DMS153 (cell line): ENCODE data around the gene ANAPC2.

Experiments used
- DNase-seq: peaks from one replicate; lab custom pipeline; 2025; lab: John Stamatoyannopoulos, UW

Gene ANAPC2

DNA sequence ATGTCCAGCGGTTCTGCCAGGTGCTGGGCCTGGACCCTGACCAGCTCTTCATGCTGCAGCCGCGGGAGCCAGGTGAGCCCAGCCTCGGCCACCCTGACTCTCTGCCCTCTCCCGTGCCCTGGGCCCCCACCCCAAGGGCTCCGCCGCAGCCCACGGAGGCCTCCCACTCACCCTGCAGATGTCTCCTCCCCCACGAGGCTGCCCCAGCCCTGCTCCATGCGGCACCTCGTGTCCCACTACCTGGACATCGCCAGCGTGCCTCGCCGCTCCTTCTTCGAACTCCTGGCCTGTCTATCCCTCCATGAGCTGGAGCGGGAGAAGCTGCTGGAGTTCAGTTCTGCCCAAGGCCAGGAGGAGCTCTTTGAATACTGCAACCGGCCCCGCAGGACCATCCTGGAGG lies 26.3 kb upstream of the ANAPC2 start:
- no peak for DNase-seq

DNA sequence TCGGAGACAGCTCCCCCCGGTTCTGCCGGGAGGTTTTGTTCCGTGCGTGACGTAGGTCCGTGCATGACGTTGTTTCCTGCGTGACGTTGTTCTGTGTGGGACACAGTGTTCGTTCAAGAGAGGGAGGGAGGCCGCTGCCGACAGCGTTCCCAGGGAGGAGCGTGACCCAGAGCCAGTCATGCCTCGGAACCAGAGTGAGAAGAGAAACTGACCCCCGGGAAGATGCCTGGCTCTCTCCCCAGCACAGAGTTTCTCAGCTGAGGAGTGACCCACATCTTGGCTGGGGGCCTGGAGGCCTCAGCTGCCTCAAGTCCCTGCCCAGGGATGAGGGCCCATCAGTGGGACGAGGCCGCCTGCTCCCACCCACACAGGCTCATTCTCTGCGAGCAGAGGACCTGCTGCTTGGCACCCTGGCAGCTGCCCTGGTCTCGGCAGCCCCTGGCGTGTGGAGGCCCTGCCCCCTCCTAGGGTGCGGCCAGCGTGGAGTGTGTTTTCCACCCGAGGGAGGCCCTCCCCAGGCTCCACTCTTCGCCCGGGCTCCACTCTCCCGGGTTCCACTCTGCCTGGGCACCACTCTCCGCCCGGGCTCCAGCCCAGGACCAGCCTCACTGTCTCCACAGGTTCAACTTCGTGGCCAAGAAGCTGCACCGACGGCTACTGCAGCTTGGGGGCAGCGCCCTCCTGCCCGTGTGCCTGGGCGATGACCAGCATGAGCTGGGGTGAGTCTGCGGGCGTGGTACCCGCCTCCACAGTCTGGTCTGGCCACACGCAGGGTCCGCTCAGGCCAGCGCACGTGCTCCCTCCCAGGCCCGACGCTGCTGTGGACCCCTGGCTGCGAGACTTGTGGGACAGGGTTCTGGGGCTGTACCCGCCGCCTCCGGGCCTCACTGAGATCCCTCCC lies 25.1 kb upstream of the ANAPC2 start:
- DNase-seq, result no peak

DNA sequence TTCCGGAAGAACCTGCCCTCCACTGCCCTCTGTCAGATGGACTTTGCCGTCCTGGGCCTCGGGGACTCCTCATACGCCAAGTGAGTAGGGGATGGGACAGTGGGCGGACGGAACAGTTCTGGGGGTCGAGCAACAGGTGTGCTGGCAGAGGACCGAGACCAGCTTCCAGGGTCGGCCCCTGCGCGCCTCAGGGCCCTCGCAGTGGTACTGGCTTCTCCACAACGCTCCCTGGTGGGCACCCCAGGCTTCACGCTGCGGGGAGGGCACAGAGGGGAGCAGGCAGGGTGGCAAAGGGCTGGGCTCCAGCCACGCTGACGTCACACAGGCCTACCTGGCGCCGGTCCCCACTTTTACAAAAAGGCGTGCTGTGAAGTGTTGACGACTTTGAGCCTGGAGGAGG lies 24.2 kb upstream of the ANAPC2 start:
- no peak for DNase-seq

DNA sequence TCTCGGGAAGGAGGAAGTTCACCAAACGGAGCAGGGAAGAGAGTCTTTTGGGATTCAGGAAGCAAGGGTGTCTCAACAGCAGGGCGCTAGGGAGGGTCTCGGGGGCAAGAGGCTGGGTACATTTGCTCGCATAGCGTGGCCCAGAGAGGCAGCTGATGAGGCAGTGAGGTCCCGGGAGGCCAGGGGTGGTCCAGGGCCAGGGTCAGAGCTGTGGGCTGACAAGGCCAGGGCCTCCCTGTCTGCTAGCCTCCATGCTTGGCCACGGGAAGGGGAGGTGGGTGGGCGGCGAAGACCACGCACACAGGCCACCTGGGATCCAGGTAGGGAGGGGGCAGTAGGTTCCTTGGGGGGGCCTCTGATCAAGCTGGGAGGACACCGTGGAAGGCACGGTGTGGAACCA lies 23.2 kb upstream of the ANAPC2 start:
- no peak for DNase-seq

DNA sequence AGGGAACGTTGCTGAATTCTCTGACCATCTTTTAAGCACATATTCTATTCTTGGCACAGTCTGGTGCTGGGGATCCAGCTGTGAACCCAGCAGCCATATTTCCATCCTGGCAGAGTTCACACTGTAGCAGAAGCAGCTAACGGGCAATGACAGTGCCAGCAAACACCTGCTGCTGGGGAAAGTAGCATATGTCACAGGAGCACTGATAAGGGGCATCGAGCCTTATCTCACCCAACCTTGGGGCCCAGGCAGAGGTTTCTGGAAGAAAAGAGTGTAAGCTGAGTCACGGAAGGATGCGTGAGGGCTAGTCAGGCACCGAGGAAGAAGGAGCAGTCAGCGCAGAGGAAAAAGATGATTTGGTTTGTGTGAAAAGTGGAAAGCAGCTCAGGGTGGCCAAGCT lies 18.2 kb upstream of the ANAPC2 start:
- DNase-seq, result no peak

DNA sequence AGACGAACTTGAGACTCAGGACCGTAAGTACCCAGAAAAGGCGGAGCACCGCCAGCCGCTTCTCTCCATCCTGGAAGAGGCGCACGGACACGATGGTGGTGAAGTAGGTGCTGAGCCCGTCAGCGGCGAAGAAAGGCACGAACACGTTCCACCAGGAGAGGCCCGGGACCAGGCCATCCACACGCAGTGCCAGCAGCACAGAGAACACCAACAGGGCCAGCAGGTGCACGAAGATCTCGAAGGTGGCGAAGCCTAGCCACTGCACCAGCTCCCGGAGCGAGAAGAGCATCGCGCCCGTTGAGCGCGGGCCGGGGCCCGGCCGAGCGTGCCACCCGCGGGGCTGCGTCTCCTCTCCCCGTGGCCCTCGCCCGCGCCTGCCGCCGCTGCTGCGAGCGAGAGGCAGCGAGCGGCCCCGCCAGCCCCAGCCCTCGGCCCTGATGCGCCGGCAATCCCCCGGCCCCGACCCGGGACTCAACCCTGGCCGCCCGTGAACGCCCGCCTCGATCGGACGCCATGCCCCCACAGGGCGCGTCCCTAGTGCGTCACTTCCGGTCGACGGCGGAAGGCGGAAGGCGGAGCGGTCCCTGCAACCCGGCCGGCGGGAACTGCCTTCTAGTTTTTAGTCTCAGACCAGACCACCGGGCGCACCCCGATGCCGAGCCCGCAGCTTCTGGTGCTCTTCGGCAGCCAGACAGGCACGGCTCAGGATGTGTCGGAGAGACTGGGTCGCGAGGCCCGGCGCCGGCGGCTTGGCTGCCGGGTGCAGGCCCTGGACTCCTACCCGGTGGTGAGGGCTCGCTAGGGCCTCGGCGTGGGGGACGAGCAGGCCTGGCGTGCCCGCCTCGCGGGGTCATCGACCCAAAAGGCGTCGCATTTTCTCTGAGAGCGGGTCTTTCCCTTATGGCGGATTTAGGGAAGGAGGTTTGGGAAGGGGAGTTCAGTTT lies 17.0 kb upstream of the ANAPC2 start, which contains the start of the genes NDOR1 and TMEM203:
NDOR1 (plus strand) TSS at position 575 of the 944 bp plus-strand sequence; CDS start at position 653, 78 bp downstream.
TMEM203 (minus strand) TSS at position 523 of the 944 bp plus-strand sequence; CDS start at position 289, 234 bp downstream.
- no peak for DNase-seq

DNA sequence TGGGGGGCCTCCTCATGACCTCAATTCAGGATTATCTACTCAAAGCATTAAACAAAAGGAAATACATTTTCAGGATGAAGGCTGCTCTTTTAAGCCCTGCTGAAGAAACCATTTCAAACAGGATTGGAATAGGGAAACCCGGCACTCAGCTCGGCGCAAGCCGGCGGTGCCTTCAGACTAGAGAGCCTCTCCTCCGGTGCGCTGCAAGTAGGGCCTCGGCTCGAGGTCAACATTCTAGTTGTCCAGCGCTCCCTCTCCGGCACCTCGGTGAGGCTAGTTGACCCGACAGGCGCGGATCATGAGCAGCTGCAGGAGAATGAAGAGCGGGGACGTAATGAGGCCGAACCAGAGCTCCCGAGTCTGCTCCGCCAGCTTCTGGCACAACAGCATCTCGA lies 16.4 kb upstream of the ANAPC2 start:
- no peak for DNase-seq

DNA sequence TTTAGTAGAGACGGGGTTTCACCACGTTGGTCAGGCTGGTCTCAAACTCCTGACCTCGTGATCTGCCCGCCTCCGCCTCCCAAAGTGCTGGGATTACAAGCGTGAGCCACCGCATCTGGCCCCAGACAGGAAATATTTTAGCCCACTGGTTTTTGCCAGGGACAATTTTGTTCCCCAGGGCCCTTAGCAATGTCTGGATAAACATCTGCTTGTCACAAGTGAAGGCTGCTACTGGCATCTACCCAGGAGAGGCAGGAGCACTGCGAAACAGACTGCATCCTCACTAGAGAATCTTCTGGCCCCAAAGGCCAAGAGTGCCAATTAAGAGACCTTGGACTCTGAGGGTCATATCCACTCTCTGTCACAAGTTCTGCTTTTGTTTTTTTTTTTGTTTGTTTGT lies 14.6 kb upstream of the ANAPC2 start:
- DNase-seq, result no peak

DNA sequence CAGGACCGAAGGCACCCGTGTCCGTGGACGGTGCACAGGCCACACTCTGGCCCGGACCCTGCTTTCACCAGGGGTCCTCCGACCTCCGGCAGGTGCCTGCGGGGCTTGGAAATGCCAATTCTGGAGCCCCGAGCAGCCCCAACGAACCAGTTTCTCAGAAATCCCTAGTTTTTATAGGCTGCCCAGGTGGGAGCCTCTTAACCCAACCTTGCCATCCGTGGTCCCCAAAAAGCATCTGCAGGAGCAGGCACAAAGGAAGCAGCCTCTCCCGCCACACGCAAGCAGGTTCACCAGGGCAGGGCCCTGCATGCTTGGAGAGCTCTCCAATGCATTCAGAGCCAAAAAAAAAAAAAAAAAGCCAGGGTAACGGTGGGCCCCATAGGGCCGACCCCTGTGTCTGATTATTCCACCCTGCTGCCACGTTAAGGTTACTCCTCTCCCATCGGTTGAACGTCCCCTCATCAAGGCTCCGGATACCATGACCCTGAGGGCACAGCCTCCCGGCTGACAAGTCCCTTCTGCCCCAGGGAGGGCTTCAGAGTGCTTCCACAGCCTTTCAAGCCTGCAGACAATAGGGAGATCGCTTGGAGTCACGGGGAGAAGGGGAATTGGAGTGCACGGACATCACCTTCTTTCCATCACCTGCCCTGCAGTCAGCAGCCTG lies 13.0 kb upstream of the ANAPC2 start:
- no peak for DNase-seq

DNA sequence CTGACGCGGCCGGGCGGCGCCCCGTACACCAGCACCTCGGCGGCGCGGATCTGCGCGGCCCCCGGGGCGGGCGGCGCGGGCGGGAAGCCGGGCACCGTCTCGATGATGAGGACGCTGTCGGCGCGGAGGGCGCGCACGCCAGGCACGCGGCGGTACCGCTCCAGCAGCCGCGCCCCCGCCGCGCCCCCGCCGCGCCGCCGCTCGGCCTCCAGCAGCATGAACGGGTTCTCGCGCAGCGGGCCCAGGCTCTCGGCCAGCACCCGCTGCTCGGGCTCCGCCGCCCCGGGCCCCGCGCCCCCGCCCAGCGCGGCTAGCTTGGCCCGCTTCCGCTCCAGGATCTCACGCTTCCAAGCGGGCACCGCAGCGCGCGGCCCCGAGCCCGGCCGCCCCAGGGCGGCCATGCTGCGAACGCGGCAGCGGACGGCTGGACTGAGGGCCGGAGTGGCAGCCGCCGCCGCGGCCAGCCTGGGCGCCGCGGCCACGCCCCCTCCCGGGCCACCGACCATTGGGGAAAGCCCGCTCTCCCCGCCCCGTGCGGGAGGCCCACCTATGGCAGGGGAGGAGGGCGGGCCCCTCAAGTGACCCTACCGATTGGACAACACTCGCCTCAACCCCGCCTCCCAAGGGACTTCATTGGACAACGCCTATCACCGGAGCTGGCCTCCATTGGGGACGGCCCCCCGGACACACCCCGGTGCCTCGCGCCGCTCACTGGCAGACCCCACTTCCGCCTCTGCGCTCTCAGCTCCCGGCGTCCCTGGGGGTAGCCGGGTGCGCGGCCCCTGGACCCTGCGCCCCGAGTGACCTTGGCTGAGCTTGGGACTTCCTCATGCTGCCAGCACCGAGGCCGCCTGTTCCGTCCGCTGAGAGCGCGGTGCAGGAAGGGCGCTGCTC lies 12.2 kb upstream of the ANAPC2 start, which contains the start of gene TPRN:
TPRN (minus strand) TSS at position 431 of the 894 bp plus-strand sequence; CDS start at position 401, 30 bp downstream.
- DNase-seq, result peak; percentile 98

DNA sequence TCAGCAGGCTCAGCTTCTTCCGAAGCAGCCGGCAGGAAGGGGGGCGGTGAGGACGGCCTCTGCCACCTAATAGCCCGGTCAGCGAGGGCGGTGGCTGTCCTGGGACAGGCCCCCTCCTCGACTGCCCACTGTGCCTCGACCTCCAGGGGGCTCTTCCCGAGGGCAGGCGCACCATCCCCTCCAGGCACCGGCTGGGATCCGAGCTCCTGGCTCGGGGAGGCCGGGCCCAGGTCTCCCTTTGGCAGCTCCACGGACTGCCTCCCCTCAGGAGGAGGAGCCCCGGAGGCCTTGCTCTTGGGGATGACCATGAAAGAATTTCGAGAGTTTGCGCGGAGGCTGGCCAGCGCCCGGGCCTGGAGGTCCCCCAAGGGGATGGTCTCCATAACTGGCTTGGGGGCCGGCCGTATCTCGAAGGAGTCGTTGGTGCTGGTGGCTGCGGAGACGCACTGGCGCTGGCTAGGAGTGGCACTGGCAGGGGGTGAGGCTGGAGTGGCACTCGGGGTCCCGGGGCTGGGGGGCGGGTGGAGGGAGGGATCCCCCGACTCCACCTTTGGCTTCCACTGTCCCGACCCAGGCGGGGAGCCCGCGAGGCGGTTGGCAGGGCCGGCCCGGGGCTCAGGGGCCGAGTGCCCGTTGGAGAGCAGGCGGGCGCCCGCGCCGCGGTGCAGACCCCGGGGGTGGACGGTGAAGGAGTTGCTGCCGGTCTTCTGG lies 11.2 kb upstream of the ANAPC2 start:
- no peak for DNase-seq

DNA sequence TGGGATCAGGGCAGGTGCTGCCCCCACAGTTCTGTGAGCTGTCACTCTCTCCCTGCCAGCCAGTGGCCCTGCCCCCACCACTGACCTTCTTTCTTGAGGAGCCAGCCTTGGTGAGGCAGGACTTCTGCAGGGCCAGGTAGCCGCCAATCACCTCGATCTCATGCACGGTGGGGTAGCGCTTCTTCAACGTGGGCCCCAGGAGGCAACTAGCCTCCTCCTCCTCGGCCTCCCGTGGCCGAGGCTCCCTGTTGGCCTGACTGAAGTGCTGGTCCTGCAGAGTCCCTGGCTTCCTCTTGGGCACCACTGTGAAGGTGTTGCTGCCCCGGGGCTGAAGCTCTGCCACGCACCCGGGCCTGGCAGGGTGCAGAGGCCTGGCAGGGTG lies 10.5 kb upstream of the ANAPC2 start:
- DNase-seq, result no peak

DNA sequence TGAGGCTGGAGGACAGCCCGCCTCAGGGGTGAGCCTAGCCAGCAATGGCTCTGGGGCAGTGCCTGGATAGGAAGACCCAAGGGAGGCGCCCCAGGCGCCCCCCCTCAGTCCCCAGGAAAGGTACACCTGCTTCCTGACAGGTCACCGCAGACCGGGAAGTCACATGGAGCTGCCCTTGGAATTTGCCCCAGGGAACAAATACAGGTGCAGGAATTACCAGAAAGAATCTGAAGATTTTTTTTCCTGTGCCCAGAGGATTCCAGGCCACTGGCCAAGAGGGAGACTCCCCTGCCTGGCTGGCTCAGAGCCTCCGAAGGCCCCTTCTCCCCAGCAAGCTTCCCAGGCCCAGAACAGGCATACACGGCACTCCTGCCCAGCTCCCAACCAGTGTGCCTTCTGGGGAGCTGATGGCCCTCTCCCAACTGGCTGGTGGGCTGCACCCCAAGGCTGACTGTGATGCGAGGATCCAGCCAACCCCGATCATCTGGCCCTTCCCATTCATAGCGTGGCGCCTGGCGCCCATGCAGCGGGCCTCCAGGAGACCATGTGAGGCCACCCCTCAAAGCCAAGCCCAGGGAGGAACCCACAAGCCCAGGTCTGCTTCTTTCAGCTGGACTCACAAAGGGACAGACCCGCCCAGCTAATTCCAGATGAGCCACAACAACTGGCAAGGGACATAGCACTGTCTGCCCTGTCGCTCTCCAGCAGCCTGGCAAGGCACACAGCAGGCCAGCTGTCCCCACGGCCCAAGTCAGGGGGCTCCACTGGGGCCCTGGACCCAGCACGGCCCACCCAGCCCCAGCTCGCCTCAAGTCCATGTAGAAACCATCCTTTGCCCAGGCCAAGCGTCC lies 9.9 kb upstream of the ANAPC2 start:
- DNase-seq, result no peak

DNA sequence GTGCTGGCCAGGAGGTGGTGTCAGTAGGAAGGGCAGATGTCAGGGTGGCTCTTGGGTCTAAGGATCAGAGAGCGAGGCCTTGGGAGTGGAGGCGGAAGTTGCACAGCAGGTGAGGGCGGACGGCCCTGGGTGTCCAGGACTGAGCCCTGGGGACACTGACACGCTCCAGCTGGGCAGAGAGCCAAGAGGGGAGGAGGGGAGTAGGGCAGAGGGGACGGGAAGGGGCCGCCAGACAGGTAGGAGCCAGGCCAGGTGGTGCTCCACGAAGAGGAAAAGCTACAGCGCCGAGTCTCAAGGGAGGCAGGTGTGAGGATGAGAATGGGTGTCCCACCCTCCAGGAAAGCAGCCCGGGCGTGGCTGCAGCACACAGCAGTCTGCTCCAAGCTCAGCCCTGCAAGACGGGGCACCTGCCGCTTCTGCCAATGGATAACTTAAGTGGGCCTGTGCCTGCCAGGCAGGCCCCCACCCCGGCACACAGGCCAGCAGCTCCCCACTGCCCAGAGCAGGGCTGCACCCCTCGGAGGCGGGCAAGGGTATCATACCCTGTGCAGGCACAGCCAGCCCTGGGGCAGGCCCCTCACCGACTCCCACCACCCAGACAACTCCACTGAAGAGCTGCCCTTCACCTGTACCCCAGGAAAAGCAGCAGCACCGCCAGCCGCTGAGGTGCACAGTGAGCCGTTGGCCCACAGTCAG lies 7.3 kb upstream of the ANAPC2 start:
- DNase-seq, result peak; percentile 99

DNA sequence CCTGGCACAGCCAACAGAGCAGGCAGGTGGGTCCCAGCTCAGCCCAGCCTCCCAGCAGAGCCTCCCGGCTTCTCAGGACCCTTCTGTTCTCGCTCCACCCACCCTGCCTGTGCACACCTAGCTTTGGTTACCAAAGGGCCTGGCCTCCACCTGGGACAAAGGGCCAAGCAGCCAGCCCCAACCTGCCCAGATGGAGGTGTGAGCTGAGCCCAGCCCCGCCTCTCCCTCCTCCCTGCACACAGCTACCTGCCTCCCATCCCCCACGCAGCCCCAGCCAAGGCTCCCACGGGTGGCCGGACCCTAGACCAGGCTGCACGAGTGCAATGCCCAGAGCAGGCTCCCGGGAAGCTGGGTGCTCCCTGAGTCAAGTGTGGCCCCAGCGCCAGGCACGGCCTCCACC lies 6.5 kb upstream of the ANAPC2 start:
- peak; percentile 86 for DNase-seq

DNA sequence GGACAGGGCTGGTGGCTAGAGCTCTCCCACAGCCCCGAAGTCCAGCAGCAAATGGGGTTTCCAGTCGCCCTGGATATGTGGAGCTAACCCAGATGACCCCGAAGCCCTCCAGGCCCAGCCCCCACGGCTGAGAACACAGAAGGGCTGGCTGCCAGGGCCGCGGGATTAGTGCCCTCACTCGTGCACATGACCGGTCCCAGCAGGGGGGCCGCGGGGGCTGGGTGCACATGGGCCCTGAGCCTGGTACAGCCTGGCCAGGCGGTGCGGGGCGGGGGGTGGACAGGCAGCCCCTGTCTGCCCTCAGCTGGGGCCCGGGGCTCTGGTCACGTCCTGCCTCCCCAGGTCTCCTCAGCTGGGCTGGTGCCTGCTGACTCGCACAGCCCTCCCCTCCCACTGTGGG lies 6.0 kb upstream of the ANAPC2 start:
- DNase-seq, result no peak

DNA sequence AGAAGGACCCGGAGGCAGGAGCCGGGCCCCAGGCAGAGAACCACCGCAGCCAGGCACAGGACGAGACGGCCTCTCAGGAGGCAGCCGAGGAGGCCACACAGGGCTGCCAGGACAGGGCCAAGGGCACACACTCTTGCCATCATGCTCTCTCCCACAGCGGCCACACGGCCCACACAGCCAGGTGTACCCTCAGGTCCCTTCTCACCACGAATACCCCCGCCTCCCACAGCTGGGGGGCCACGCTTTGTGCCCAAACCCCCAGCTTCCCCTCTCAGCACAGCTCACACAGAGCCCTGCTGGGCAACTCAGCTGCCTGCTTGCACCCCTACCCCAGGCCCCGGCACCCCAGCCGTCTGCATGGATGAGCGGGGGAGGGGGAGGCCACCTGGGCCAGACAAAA lies 5.4 kb upstream of the ANAPC2 start:
- no peak for DNase-seq

DNA sequence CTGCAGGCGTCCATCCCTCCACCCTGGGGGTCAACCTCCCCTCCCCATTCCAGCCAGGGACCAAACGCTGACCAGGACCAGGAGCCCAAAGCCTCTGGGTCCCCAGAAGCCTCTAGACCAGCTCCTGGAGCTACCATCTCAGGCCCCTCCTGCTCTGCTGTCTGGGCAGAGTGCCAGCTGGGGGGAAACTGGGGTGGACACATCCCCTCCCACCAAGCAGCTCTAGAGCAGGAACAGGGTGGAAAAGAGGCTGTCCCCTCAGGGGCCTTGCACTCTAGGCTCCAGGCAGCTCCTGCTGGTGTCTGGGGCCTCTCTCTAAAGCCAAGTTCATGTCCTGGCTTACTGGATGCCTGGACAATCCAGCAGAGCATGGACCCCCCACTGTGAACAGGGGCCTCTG lies 4.5 kb upstream of the ANAPC2 start:
- DNase-seq, result no peak

DNA sequence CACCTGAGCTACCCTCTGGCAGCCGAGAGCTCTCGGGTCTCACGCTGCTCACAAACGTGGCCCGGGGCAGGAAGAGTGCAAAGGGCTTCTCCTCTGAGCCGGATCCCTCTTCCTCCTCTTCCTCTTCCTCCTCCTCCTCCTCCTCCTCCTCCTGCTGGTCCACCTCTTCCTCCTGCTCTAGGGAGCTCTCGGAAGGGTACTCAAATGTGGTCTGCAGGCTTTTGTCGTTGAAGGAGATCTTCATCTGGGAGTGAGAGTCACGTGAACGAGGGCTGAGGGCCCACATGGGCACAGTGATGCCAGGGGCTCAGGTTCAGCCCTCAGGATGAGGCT lies 4.1 kb upstream of the ANAPC2 start:
- no peak for DNase-seq
